Fibroblast of lung (primary cell): ENCODE results near the gene HKDC1. TPM values are rescaled to one million over a fixed set of nuclear protein-coding genes. Genes with fewer than 3 reads are reported as not detected.

Source experiments
- DNase-seq, 2 donors: peaks; one replicate each; pipeline versions ENCODE4 v3.0.0 to v3.0.0-alpha.2; 2010; ENCODE audit warnings: low read depth in 2 of 2
- H2AFZ ChIP-seq: 2 replicates; pipeline ENCODE4 v1.5.1; 2012; ENCODE audit warnings: low read length, control low read depth, inconsistent platforms
- H3K27ac ChIP-seq: 2 replicates; pipeline ENCODE4 v1.5.1; 2011; ENCODE audit warnings: low read length, control low read depth; ENCODE audit not compliant: insufficient read depth
- H3K27me3 ChIP-seq: 2 replicates; pipeline ENCODE4 v1.5.1; 2011; ENCODE audit warnings: mild to moderate bottlenecking, low read length; ENCODE audit not compliant: control insufficient read depth, insufficient read depth
- H3K36me3 ChIP-seq: 2 replicates; pipeline ENCODE4 v1.5.1; 2011; ENCODE audit warnings: low read length; ENCODE audit not compliant: control insufficient read depth, insufficient read depth
- H3K4me1 ChIP-seq: 2 replicates; pipeline ENCODE4 v1.5.1; 2011; ENCODE audit warnings: low read length; ENCODE audit not compliant: control insufficient read depth, insufficient read depth; ENCODE audit errors: extremely low read depth
- H3K4me2 ChIP-seq: 2 replicates; pipeline ENCODE4 v1.5.1; 2011; ENCODE audit warnings: low read length, control low read depth; ENCODE audit not compliant: insufficient read depth; ENCODE audit errors: extremely low read depth
- H3K4me3 ChIP-seq, 4 experiments: fragments of 200-600 bp in 1 of 4; sonication (generic) in 1 of 4; replicated peaks in 1 of 4; 2 replicates each; pipeline ENCODE4 v1.5.1; 2011 to 2016; ENCODE audit warnings: low read length in 4 of 4, low read depth in 3 of 4, mild to moderate bottlenecking in 3 of 4, control low read depth in 2 of 4, inconsistent platforms in 1 of 4, mixed read lengths in 1 of 4; ENCODE audit not compliant: insufficient read depth in 1 of 4; ENCODE audit errors: control extremely low read depth in 1 of 4
- H3K79me2 ChIP-seq: 2 replicates; pipeline ENCODE4 v1.5.1; 2012; ENCODE audit warnings: mild to moderate bottlenecking, low read length, inconsistent platforms; ENCODE audit not compliant: control insufficient read depth, insufficient read depth
- H3K9ac ChIP-seq: 2 replicates; pipeline ENCODE4 v1.5.1; 2011; ENCODE audit warnings: mild to moderate bottlenecking, low read length, control low read depth; ENCODE audit not compliant: insufficient read depth
- H3K9me3 ChIP-seq: 2 replicates; pipeline ENCODE4 v1.5.1; 2012; ENCODE audit warnings: low read depth, low read length; ENCODE audit not compliant: control insufficient read depth, insufficient read depth
- H4K20me1 ChIP-seq: 2 replicates; pipeline ENCODE4 v1.5.1; 2011; ENCODE audit warnings: low read length; ENCODE audit not compliant: control insufficient read depth, insufficient read depth; ENCODE audit errors: extremely low read depth
- CTCF ChIP-seq, 2 donors: IDR thresholded peaks in 1 of 2; conservative IDR thresholded peaks in 1 of 2; 1 replicate in 1 of 2; 2 replicates in 1 of 2; pipeline ENCODE4 v1.5.1; 2011 to 2012; ENCODE audit warnings: low read length in 2 of 2, control low read depth in 1 of 2, inconsistent platforms in 1 of 2, low read depth in 1 of 2, mild to moderate bottlenecking in 1 of 2
- EZH2 ChIP-seq: IDR thresholded peaks from 2 replicates; pipeline ENCODE4 v1.5.1; 2012; ENCODE audit warnings: low read length, control low read depth, mild to moderate bottlenecking; ENCODE audit errors: missing control alignments
- polyA plus RNA-seq, 2 donors: library from polyadenylated mRNA; depleted of rRNA in 1 of 2; stranded (reverse) in 1 of 2; unstranded in 1 of 2; fragments of >200 nt; gene quantifications; 2 replicates each; pipeline ENCODE4 v1.2.1, GENCODE V29; 2011 to 2012; ENCODE audit warnings: missing spikeins in 1 of 2
- total RNA-seq: library from RNA; depleted of rRNA; stranded (reverse); fragments of >200 nt; gene quantifications from 2 replicates; pipeline ENCODE4 v1.2.1, GENCODE V29; 2014

HKDC1 gene
- total and polyA plus RNA-seq, 2 donors (not counting 1 experiment from before 2014, with no cell fraction given) = 0.12 to 1.8 TPM

GRCh38 chr10:69217119-69217754 is 2.9 kb upstream of the HKDC1 start:
- no peak overlapping the region for H3K9ac ChIP-seq
- no peaks in the 10 kb centered on the region for H3K79me2 ChIP-seq
- H3K4me3 ChIP-seq = no peak overlapping the region
- TF ChIP-seq EZH2 (no peak), CTCF (conservative IDR thresholded peaks at IDR 0.05 in 1 of 2, IDR thresholded peaks at IDR 0.05 in 1 of 2; ENCODE audit: low read depth in 1 of 2, low read length in 2 of 2) (no peak)
- H3K4me1 ChIP-seq = peaks cover 3% of the 10 kb centered on the region
- H3K4me2 ChIP-seq = no peak overlapping the region
- H2AFZ ChIP-seq = no peak overlapping the region
- DNase-seq = peak; percentile 86 to 93
- no peaks in the 10 kb centered on the region for H4K20me1 ChIP-seq
- H3K9me3 ChIP-seq = no peaks in the 10 kb centered on the region
- H3K27me3 ChIP-seq = no peaks in the 10 kb centered on the region
- H3K27ac ChIP-seq = no peak overlapping the region
- H3K36me3 ChIP-seq = no peaks in the 10 kb centered on the region

GRCh38 chr10:69218831-69219230 is 1.3 kb upstream of the HKDC1 start:
- Histone ChIP-seq H3K79me2 (no peaks in the 10 kb centered on the region), H4K20me1 (no peaks in the 10 kb centered on the region), H3K36me3 (no peaks in the 10 kb centered on the region), H2AFZ (no peak overlapping the region), H3K27me3 (no peaks in the 10 kb centered on the region), H3K4me2 (no peak overlapping the region), H3K4me1 (peaks cover 3% of the 10 kb centered on the region), H3K4me3 (no peak overlapping the region), H3K9ac (no peak overlapping the region), H3K27ac (no peak overlapping the region), H3K9me3 (no peaks in the 10 kb centered on the region)
- DNase-seq = no peak
- TF ChIP-seq CTCF (conservative IDR thresholded peaks at IDR 0.05 in 1 of 2, IDR thresholded peaks at IDR 0.05 in 1 of 2; ENCODE audit: low read depth in 1 of 2, low read length in 2 of 2) (no peak), EZH2 (no peak)

GRCh38 chr10:69220507-69220906 is 375 bp downstream of the HKDC1 start:
- Histone ChIP-seq H3K9ac (no peak overlapping the region), H3K4me1 (peaks cover 3% of the 10 kb centered on the region), H3K27me3 (no peaks in the 10 kb centered on the region), H3K79me2 (no peaks in the 10 kb centered on the region), H3K9me3 (no peaks in the 10 kb centered on the region), H3K4me2 (no peak overlapping the region), H4K20me1 (no peaks in the 10 kb centered on the region), H3K36me3 (no peaks in the 10 kb centered on the region), H3K4me3 (no peak overlapping the region), H2AFZ (no peak overlapping the region), H3K27ac (no peak overlapping the region)
- TF ChIP-seq CTCF (conservative IDR thresholded peaks at IDR 0.05 in 1 of 2, IDR thresholded peaks at IDR 0.05 in 1 of 2; ENCODE audit: low read depth in 1 of 2, low read length in 2 of 2) (no peak), EZH2 (no peak)
- no peak for DNase-seq
